ENCODE measurements around the gene NMNAT3.

NMNAT3 gene

DNA sequence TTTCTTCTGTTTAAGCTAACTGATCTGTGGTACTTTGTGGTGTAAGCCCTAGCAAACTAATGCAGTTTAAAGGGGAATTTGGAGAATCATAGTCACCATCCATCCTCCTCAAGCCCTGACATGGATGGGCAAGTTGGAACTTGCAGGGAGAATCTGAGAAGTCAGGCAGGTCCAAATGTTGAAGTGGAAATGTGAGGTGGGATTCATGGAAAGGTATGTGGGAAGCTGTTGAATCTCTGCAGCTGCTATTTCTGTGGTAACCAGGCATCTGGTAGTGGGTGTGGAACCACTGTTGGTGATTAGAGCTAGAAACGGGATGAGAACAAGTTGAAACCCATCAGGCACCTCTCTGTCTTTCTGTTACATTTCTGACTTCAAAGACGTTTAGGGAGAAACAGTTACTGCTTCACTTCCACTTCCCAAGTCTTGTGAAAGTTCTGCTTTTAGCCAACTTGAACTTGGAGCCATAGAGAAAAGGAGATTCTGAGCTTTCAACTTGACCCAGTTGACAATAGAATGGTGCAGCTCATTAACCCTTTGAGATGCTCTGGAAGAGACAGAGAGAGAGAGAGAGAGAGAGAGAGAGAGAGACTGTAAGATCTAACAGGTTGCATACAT, 38.1 kb upstream of the NMNAT3 start:
- H3K27ac ChIP-seq (ENCODE audit: low read depth, low read length): no peak overlapping the region
- no peaks in the 10 kb centered on the region for H3K36me3 ChIP-seq (ENCODE audit: low read length)
- no peaks in the 10 kb centered on the region for H3K9me3 ChIP-seq (ENCODE audit: insufficient read depth, low read length)
- H3F3A ChIP-seq (ENCODE audit: insufficient read depth): no peaks in the 10 kb centered on the region
- H3K79me2 ChIP-seq (ENCODE audit: insufficient read depth, low read length): no peaks in the 10 kb centered on the region
- TF ChIP-seq CTCF (IDR thresholded peaks at IDR 0.05; ENCODE audit: insufficient read depth, low read length, poor library complexity, severe bottlenecking): no peak
- no peak for TF ChIP-seq EZH2phosphoT487 (conservative IDR thresholded peaks at IDR 0.05; ENCODE audit: low read length)
- H3K9ac ChIP-seq (ENCODE audit: low read length): no peak overlapping the region
- H4K20me1 ChIP-seq (ENCODE audit: low read depth, low read length): no peaks in the 10 kb centered on the region
- no peaks in the 10 kb centered on the region for H3K9me2 ChIP-seq (replicated peaks; ENCODE audit: insufficient read depth, low read length)
- H3K27me3 ChIP-seq (ENCODE audit: low read length): no peaks in the 10 kb centered on the region
- no peak overlapping the region for H3K4me3 ChIP-seq (ENCODE audit: insufficient read depth, low read length, poor library complexity, severe bottlenecking)
- H2AFZ ChIP-seq (ENCODE audit: low read depth, low read length, severe bottlenecking): no peak overlapping the region
- H3K4me2 ChIP-seq (ENCODE audit: low read depth, low read length, poor library complexity, severe bottlenecking): no peak overlapping the region

- Histone ChIP-seq H3K9me2 (replicated peaks; ENCODE audit: insufficient read depth, low read length) (no peaks in the 10 kb centered on the region), H2AFZ (ENCODE audit: low read depth, low read length, severe bottlenecking) (no peak overlapping the region), H3K27ac (ENCODE audit: low read depth, low read length) (no peak overlapping the region), H3K79me2 (ENCODE audit: insufficient read depth, low read length) (no peaks in the 10 kb centered on the region), H3K9ac (ENCODE audit: low read length) (no peak overlapping the region), H3K36me3 (ENCODE audit: low read length) (no peaks in the 10 kb centered on the region), H3K4me3 (ENCODE audit: insufficient read depth, low read length, poor library complexity, severe bottlenecking) (no peak overlapping the region), H3K27me3 (ENCODE audit: low read length) (no peaks in the 10 kb centered on the region), H3F3A (ENCODE audit: insufficient read depth) (no peaks in the 10 kb centered on the region), H4K20me1 (ENCODE audit: low read depth, low read length) (no peaks in the 10 kb centered on the region), H3K9me3 (ENCODE audit: insufficient read depth, low read length) (no peaks in the 10 kb centered on the region), H3K4me2 (ENCODE audit: low read depth, low read length, poor library complexity, severe bottlenecking) (no peak overlapping the region)
- no peak for TF ChIP-seq CTCF (IDR thresholded peaks at IDR 0.05; ENCODE audit: insufficient read depth, low read length, poor library complexity, severe bottlenecking)
- no peak for TF ChIP-seq EZH2phosphoT487 (conservative IDR thresholded peaks at IDR 0.05; ENCODE audit: low read length)
Measured at GRCh38 chr3:139715166-139715565, 37.4 kb upstream of the NMNAT3 start.

DNA sequence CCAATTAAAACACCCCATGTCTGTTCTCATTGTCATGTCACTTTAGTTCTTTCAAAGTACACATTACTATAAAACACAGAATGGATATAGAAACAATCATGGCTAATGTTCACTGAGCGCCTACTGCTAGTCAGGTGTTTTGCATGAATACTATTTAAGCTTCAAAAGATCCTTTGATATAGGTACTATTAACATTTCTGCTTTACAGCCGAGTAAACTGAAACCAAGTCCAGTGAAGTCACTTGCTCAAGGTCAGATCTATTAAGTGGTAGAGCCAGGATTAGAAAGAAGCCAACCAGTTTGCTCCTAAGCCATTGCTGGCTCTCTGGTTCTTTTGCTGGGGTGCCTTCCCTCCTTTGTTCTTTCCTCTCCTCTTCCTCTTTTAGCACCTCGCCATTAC, 32.4 kb upstream of the NMNAT3 start:
- TF ChIP-seq CTCF (IDR thresholded peaks at IDR 0.05; ENCODE audit: insufficient read depth, low read length, poor library complexity, severe bottlenecking): no peak
- Histone ChIP-seq H4K20me1 (ENCODE audit: low read depth, low read length) (no peaks in the 10 kb centered on the region), H3K9ac (ENCODE audit: low read length) (no peak overlapping the region), H3K9me2 (replicated peaks; ENCODE audit: insufficient read depth, low read length) (no peaks in the 10 kb centered on the region), H3K27me3 (ENCODE audit: low read length) (no peaks in the 10 kb centered on the region), H3K36me3 (ENCODE audit: low read length) (no peaks in the 10 kb centered on the region), H3K9me3 (ENCODE audit: insufficient read depth, low read length) (no peaks in the 10 kb centered on the region), H3K27ac (ENCODE audit: low read depth, low read length) (no peak overlapping the region), H2AFZ (ENCODE audit: low read depth, low read length, severe bottlenecking) (no peak overlapping the region), H3F3A (ENCODE audit: insufficient read depth) (no peaks in the 10 kb centered on the region), H3K79me2 (ENCODE audit: insufficient read depth, low read length) (no peaks in the 10 kb centered on the region), H3K4me3 (ENCODE audit: insufficient read depth, low read length, poor library complexity, severe bottlenecking) (no peak overlapping the region), H3K4me2 (ENCODE audit: low read depth, low read length, poor library complexity, severe bottlenecking) (no peak overlapping the region)

Measured in SU-DHL-6 (cell line).